Breast epithelium (tissue), 3 donors: Measurements from ENCODE around the gene RPS6KA4.

Experiments used
- CTCF ChIP-seq, 3 donors: fragments of 450-650 bp; IDR thresholded peaks; one replicate each; pipeline ENCODE4 v1.5.1; 2016 to 2017; ENCODE audit warnings: antibody characterized with exemption in 3 of 3, mild to moderate bottlenecking in 3 of 3, moderate library complexity in 3 of 3
- POLR2A ChIP-seq: fragments of 450-650 bp; IDR thresholded peaks from one replicate; pipeline ENCODE4 v1.6.1; 2016; ENCODE audit warnings: antibody characterized with exemption, mild to moderate bottlenecking, moderate library complexity
- POLR2AphosphoS5 ChIP-seq, 3 donors: sonication (generic); formaldehyde crosslinking; IDR thresholded peaks; one replicate each; pipeline ENCODE4 v1.6.1; 2017; ENCODE audit warnings: antibody characterized with exemption in 3 of 3

GRCh38 chr11:64376071-64376470 is 17.1 kb downstream of the RPS6KA4 start:
- TF ChIP-seq CTCF (IDR thresholded peaks at IDR 0.05) (no peak), POLR2A (no peak), POLR2AphosphoS5 (IDR thresholded peaks at IDR 0.05) (no peak)
